Astrocyte of the spinal cord (primary cell): Measurements from ENCODE around the gene KIF26B.

Experiments
- DNase-seq: peaks from one replicate; pipeline ENCODE4 v3.0.0; 2011; ENCODE audit warnings: low read depth, low spot score
- H3K4me3 ChIP-seq: 2 replicates; pipeline ENCODE4 v1.5.1; 2011; ENCODE audit warnings: low read depth, mild to moderate bottlenecking, low read length, moderate library complexity
- in situ Hi-C: cut with HindIII; loops from 2 replicates; pipeline ENCODE4 v1.10.0; 2017; ENCODE audit warnings: low sequenced_read_pairs
- TF ChIP-seq, protein P1 (sequence below): IDR thresholded peaks from 2 replicates; pipeline ENCODE4 v1.5.1; 2012; ENCODE audit warnings: low read depth, mild to moderate bottlenecking, low read length, inconsistent platforms

KIF26B gene

DNA sequence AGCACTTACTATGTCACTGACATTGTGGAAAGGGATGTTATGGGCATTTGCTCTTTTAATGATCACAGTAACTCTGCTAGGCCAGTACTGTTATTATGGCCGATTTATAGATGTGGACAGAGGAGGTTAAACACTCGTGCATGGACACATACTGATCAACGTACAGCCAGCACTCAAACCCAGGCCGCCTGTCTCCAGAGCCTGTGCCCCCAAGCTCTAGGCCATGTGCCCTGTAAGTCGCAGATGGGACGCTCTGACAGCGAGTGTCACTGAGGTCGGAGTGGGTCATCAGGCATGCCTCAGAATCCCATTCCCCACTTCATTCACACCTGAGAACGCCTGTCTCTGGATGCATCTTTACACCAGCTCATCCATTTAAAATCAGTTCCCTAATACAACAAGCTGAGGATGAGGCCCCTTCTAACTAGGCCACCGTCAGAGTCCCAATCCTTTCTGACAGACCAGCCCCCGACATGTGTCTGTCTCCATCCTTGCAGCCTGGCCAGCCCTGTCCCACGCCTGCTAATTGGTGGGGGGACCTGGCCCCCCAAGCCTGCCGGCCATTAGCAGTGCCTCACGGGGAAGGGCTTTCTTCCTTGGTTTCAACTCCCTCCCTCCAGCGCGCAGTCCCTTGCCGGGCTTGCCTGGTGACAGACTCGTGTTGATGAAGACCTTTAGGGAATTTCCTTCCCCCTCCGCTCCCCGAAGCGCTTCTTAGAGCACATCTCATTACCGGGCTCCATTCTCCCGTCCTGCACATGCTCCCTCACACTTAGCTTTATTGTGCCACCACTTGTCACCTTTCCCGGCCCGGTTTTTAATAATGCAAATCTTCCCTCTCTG is 436.8 kb downstream of the KIF26B start:
- TF ChIP-seq, protein P1, sequence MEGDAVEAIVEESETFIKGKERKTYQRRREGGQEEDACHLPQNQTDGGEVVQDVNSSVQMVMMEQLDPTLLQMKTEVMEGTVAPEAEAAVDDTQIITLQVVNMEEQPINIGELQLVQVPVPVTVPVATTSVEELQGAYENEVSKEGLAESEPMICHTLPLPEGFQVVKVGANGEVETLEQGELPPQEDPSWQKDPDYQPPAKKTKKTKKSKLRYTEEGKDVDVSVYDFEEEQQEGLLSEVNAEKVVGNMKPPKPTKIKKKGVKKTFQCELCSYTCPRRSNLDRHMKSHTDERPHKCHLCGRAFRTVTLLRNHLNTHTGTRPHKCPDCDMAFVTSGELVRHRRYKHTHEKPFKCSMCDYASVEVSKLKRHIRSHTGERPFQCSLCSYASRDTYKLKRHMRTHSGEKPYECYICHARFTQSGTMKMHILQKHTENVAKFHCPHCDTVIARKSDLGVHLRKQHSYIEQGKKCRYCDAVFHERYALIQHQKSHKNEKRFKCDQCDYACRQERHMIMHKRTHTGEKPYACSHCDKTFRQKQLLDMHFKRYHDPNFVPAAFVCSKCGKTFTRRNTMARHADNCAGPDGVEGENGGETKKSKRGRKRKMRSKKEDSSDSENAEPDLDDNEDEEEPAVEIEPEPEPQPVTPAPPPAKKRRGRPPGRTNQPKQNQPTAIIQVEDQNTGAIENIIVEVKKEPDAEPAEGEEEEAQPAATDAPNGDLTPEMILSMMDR = no peak
- H3K4me3 ChIP-seq = no peak overlapping the region
- in situ Hi-C loops = no loop called here
- DNase-seq = no peak

DNA sequence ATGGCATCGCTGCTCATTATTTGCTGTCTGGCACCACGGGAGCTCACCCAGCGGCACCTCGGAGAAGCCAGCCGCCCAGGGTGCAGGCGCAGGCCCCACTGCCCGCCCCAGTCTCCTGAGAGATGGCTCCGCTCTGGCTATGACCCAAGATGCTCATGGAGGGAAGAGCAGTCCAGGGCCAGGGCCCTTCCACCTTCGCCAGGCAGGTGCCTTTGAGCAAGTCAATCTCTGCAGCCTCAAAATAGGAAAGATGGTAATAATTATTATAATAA is 437.3 kb downstream of the KIF26B start:
- DNase-seq = no peak
- no peak overlapping the region for H3K4me3 ChIP-seq
- TF ChIP-seq, protein P1 = no peak
- in situ Hi-C loops = no loop called here

GRCh38 chr1:245598524-245599305 is 443.9 kb downstream of the KIF26B start:
- TF ChIP-seq, protein P1 = no peak
- H3K4me3 ChIP-seq = no peak overlapping the region
- DNase-seq = no peak
- in situ Hi-C loops = no loop called here

DNA sequence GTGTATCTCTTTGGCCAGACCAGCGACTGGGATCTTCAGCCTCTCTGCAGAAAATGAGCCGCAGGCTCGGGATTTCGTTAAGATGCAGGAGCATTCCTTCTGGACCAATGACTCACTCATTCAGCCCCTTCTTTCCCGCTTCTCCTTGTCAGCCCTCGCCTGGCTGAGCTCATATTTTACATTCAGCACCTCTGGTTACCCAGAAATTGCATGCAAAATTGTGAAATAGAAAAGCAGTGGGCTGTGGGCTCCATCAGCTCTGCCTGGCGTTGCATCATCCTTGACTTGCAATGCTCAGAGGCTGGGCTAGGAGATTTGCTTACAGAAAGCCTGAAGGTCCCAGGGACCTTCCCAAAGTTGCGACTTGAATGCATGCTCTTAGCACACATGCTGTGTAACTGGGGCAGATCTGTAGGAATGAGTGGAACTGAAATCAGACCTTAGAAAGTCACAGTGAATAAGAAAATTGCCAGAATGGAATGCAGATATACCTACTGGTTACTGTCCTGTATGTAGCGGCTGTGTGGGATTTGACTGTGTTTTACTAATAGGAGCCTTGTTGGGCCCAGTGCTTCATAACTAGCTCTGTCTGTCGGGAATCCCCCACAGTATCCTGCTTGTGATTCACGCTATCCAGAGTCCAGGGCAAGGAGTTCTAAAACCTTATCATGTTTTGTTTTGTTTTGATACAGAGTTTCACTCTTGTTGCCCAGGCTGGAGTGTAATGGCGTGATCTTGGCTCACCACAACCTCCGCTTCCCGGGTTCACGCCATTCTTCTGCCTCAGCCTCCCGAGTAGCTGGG is 444.8 kb downstream of the KIF26B start:
- DNase-seq = peak; percentile 88
- H3K4me3 ChIP-seq = no peak overlapping the region
- TF ChIP-seq, protein P1 = no peak
- in situ Hi-C loops = no loop called here

DNA sequence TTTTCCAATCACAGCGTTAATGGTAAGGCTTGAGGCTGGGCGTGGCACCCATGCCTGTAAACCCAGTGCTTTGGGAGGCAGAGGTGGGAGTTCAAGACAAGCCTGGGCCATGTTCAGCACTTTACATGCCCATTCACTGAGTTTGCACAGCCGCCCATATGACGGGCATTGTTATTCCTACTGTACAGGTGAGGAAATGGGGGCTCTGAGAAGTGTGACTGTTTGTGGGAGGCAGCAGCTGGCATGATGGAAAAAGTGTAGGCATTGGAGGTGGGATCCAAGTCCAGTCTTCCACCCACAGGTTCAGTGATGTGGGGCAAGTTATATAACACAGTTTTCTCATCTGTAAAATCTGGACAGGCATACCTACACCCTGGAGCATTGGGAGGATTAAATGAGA is 445.9 kb downstream of the KIF26B start:
- TF ChIP-seq, protein P1 = no peak
- H3K4me3 ChIP-seq = no peak overlapping the region
- in situ Hi-C loops = no loop called here
- DNase-seq = no peak

- in situ Hi-C loops = no loop called here
- no peak overlapping the region for H3K4me3 ChIP-seq
- DNase-seq = no peak
- TF ChIP-seq, protein P1 = no peak
Measured at GRCh38 chr1:245603311-245603865, 448.6 kb downstream of the KIF26B start.
